ENCODE results near the gene COA3.

DNA sequence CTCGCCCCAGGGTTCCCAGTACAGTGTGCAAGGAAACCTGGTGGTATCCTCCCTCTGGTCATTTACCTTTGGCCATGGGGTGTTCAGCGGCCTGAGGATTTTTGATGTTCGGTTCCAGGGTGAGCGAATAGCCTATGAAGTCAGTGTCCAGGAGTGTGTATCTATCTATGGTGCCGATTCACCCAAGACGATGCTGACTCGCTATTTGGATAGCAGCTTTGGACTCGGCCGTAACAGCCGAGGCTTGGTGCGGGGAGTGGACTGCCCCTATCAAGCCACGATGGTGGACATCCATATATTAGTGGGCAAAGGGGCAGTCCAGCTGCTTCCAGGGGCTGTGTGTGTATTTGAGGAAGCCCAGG, 47.0 kb upstream of the COA3 start:
- TF ChIP-seq CTCF (IDR thresholded peaks at IDR 0.05) (no peak), CHD4 (IDR thresholded peaks at IDR 0.05; ENCODE audit: borderline replicate concordance) (no peak), POLR2A (IDR thresholded peaks at IDR 0.05; ENCODE audit: low read length) (no peak), EP300 (IDR thresholded peaks at IDR 0.05) (no peak), RAD21 (conservative IDR thresholded peaks at IDR 0.05 in 1 of 2, IDR thresholded peaks at IDR 0.05 in 1 of 2) (no peak), HEYL (CRISPR knock-in tag; IDR thresholded peaks at IDR 0.05) (no peak), PBX3 (IDR thresholded peaks at IDR 0.05) (no peak), TFCP2L1 (CRISPR knock-in tag; IDR thresholded peaks at IDR 0.05) (no peak), MAFK (IDR thresholded peaks at IDR 0.05; ENCODE audit: partially characterized antibody) (no peak), MYC (IDR thresholded peaks at IDR 0.05; ENCODE audit: borderline replicate concordance, low read length) (no peak), GATA3 (IDR thresholded peaks at IDR 0.05; ENCODE audit: borderline replicate concordance) (no peak), CBX2 (IDR thresholded peaks at IDR 0.05; ENCODE audit: borderline replicate concordance, low read depth) (no peak)
- TF ChIP-seq, protein P1, sequence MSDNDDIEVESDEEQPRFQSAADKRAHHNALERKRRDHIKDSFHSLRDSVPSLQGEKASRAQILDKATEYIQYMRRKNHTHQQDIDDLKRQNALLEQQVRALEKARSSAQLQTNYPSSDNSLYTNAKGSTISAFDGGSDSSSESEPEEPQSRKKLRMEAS (IDR thresholded peaks at IDR 0.05), result no peak
